Adipocyte (in vitro differentiated cells): ENCODE data around the gene AAGAB.
A peak's percentile ranks its signal among the peaks of the same experiment; 100 is the strongest.

Source experiments
- DNase-seq: peaks from one replicate; pipeline ENCODE4 v3.0.0-alpha.2; 2015; ENCODE audit warnings: low read depth
- H3K27me3 ChIP-seq: replicated peaks from 2 replicates; pipeline ENCODE4 v1.7.0; 2013; ENCODE audit warnings: mild to moderate bottlenecking, low read length, moderate library complexity; ENCODE audit not compliant: control insufficient read depth, insufficient read depth
- H3K36me3 ChIP-seq: 2 replicates; pipeline ENCODE4 v1.7.0; 2013; ENCODE audit warnings: low read length, mild to moderate bottlenecking, moderate library complexity; ENCODE audit not compliant: control insufficient read depth, insufficient read depth, severe bottlenecking
- H3K4me1 ChIP-seq: 2 replicates; pipeline ENCODE4 v1.7.0; 2013; ENCODE audit warnings: mild to moderate bottlenecking, low read length, moderate library complexity; ENCODE audit not compliant: control insufficient read depth, insufficient read depth
- H3K4me3 ChIP-seq: 2 replicates; pipeline ENCODE4 v1.7.0; 2013; ENCODE audit warnings: mild to moderate bottlenecking, low read length, moderate library complexity
- H3K9ac ChIP-seq: 2 replicates; pipeline ENCODE4 v1.7.0; 2013; ENCODE audit warnings: mild to moderate bottlenecking, low read length, moderate library complexity
- H3K9me3 ChIP-seq: 2 replicates; pipeline ENCODE4 v1.7.0; 2013; ENCODE audit warnings: mild to moderate bottlenecking, low read length, moderate library complexity; ENCODE audit not compliant: control insufficient read depth

AAGAB gene

DNA sequence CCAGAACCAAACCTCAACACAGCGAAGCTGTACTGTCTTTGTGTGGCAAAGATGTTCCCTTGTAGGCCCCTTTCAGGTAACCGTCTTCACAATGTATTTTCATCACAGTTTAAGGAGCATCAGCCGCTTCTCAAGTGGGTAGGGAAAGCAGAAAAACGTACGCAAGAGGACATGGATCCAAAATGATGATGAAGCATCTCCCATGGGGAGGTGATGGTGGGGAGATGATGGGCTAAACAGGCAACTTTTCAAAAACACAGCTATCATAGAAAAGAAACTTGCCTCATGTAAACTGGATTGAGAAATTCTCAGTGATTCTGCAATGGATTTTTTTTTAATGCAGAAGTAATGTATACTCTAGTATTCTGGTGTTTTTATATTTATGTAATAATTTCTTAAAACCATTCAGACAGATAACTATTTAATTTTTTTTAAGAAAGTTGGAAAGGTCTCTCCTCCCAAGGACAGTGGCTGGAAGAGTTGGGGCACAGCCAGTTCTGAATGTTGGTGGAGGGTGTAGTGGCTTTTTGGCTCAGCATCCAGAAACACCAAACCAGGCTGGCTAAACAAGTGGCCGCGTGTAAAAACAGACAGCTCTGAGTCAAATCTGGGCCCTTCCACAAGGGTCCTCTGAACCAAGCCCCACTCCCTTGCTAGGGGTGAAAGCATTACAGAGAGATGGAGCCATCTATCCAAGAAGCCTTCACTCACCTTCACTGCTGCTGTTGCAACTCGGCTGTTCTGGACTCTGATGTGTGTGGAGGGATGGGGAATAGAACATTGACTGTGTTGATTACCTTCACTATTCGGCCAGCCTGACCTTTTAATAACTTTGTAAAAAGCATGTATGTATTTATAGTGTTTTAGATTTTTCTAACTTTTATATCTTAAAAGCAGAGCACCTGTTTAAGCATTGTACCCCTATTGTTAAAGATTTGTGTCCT is 60.0 kb downstream of the AAGAB start:
- Histone ChIP-seq H3K27me3 (no peaks in the 10 kb centered on the region), H3K9ac (peak overlapping the region; percentile 37), H3K4me3 (no peak overlapping the region), H3K4me1 (peaks cover 45% of the 10 kb centered on the region), H3K36me3 (peaks cover 27% of the 10 kb centered on the region), H3K9me3 (no peaks in the 10 kb centered on the region)
- no peak for DNase-seq

- Histone ChIP-seq H3K4me3 (no peak overlapping the region), H3K9ac (peak overlapping the region; percentile 37), H3K4me1 (peaks cover 53% of the 10 kb centered on the region), H3K9me3 (no peaks in the 10 kb centered on the region), H3K36me3 (peaks cover 27% of the 10 kb centered on the region), H3K27me3 (no peaks in the 10 kb centered on the region)
- no peak for DNase-seq
Observed at GRCh38 chr15:67193223-67193990, 61.1 kb downstream of the AAGAB start.

GRCh38 chr15:67192185-67192820 is 62.2 kb downstream of the AAGAB start:
- peaks cover 34% of the 10 kb centered on the region for H3K36me3 ChIP-seq
- no peaks in the 10 kb centered on the region for H3K27me3 ChIP-seq
- no peak for DNase-seq
- H3K9me3 ChIP-seq, result no peaks in the 10 kb centered on the region
- no peak overlapping the region for H3K4me3 ChIP-seq
- no peak overlapping the region for H3K9ac ChIP-seq
- H3K4me1 ChIP-seq, result peaks cover 57% of the 10 kb centered on the region

DNA sequence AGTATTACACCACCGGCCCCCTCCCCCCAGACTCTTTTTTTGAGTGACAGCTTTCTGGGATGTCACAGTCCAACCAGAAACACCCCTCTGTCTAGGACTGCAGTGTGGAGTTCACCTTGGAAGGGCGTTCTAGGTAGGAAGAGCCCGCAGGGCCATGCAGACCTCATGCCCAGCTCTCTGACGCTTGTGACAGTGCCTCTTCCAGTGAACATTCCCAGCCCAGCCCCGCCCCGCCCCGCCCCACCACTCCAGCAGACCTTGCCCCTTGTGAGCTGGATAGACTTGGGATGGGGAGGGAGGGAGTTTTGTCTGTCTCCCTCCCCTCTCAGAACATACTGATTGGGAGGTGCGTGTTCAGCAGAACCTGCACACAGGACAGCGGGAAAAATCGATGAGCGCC is 63.6 kb downstream of the AAGAB start:
- peaks cover 60% of the 10 kb centered on the region for H3K4me1 ChIP-seq
- no peak overlapping the region for H3K9ac ChIP-seq
- H3K9me3 ChIP-seq, result no peaks in the 10 kb centered on the region
- H3K4me3 ChIP-seq, result no peak overlapping the region
- no peaks in the 10 kb centered on the region for H3K27me3 ChIP-seq
- no peak for DNase-seq
- H3K36me3 ChIP-seq, result peaks cover 39% of the 10 kb centered on the region

DNA sequence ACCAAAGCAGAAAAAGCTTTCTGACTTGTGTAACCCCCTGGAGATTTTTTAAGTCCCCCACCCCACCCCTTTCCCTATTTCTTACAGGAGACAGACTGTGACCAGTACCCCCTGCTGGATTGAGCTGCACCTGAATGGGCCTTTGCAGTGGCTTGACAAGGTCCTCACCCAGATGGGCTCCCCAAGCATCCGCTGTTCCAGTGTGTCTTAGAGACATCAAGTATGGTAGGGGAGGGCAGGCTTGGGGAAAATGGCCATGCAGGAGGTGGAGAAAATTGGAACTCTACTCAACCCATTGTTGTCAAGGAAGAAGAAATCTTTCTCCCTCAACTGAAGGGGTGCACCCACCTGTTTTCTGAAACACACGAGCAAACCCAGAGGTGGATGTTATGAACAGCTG is 64.1 kb downstream of the AAGAB start:
- H3K9me3 ChIP-seq, result no peaks in the 10 kb centered on the region
- no peaks in the 10 kb centered on the region for H3K27me3 ChIP-seq
- H3K36me3 ChIP-seq, result peaks cover 39% of the 10 kb centered on the region
- DNase-seq, result no peak
- peak overlapping the region; percentile 67 for H3K9ac ChIP-seq
- H3K4me1 ChIP-seq, result peaks cover 63% of the 10 kb centered on the region
- no peak overlapping the region for H3K4me3 ChIP-seq

- H3K4me1 ChIP-seq, result peaks cover 61% of the 10 kb centered on the region
- no peak for DNase-seq
- peaks cover 46% of the 10 kb centered on the region for H3K36me3 ChIP-seq
- H3K27me3 ChIP-seq, result no peaks in the 10 kb centered on the region
- H3K9me3 ChIP-seq, result no peaks in the 10 kb centered on the region
- H3K4me3 ChIP-seq, result no peak overlapping the region
- H3K9ac ChIP-seq, result peak overlapping the region; percentile 67
Observed at GRCh38 chr15:67189326-67190051, 65.0 kb downstream of the AAGAB start.

GRCh38 chr15:67188551-67189218 is 65.8 kb downstream of the AAGAB start:
- Histone ChIP-seq H3K4me1 (peaks cover 61% of the 10 kb centered on the region), H3K36me3 (peaks cover 50% of the 10 kb centered on the region), H3K4me3 (no peak overlapping the region), H3K9me3 (no peaks in the 10 kb centered on the region), H3K27me3 (no peaks in the 10 kb centered on the region), H3K9ac (peak overlapping the region; percentile 67)
- peak; percentile 93 for DNase-seq

DNA sequence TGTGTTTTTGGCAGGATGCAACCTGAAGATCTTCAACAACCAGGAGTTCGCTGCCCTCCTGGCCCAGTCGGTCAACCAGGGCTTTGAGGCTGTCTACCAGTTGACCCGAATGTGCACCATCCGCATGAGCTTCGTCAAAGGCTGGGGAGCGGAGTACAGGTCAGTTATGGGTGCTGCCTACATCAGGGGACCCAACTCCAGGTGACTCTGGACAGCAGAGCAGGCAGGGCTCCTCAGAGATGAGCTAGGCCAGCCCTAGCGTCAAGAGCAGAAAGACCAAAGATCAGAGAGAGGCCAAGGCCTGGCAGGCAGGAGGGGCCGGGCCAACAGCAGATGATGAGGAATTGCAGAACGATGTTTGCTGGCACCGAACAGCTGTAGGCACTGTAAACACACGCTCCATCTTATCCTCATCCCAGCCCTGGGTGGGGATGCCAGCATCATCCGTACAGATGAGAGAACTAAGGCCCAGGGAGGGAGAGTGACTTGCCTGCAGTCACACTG is 67.1 kb downstream of the AAGAB start:
- Histone ChIP-seq H3K4me3 (no peak overlapping the region), H3K9me3 (no peaks in the 10 kb centered on the region), H3K4me1 (peaks cover 65% of the 10 kb centered on the region), H3K9ac (no peak overlapping the region), H3K27me3 (no peaks in the 10 kb centered on the region), H3K36me3 (peaks cover 45% of the 10 kb centered on the region)
- no peak for DNase-seq

DNA sequence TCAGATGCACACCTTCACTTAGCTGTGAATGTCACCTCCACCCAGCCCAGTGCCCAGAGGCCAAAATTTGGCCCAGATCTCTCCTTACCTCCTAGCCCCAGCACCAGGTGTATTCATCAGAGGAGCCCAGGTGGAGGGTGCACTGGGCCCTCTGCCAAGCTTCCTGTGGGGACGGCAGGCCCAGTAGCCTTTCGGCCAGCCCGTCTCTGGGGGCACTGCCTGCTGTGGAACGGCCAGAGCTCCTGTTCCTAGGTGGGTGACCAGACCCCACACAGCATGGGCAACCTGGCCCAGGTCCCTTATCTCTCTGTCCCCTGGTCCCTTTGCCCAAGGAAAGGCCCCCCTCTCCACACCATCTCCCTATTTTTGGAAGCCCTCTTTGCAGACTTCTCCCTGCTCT is 67.8 kb downstream of the AAGAB start:
- H3K4me1 ChIP-seq, result peaks cover 65% of the 10 kb centered on the region
- peak overlapping the region; percentile 43 for H3K9ac ChIP-seq
- no peak overlapping the region for H3K4me3 ChIP-seq
- peaks cover 43% of the 10 kb centered on the region for H3K36me3 ChIP-seq
- no peaks in the 10 kb centered on the region for H3K27me3 ChIP-seq
- no peak for DNase-seq
- H3K9me3 ChIP-seq, result no peaks in the 10 kb centered on the region

DNA sequence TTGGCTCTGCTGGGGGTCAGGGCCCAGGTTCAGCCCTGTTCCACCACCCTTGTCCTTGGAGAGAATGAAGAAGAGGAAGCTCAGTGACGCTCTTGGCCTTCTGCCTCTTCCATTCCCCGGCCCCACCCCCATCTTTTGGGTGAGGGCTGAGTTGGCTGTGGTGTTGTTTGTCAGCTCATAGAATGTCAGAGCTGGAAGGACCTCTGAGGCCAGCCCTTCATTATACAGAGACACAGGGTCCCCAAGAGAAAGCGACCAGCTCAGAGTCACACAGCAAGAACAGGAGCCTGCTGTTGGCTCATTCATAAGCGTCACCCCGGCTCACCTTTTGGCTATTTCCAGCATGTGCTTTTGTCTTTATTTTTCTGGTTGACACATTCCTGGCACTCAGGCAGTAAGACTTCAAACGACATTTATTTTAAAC is 68.2 kb downstream of the AAGAB start:
- Histone ChIP-seq H3K4me3 (no peak overlapping the region), H3K4me1 (peaks cover 65% of the 10 kb centered on the region), H3K9ac (peak overlapping the region; percentile 43), H3K9me3 (no peaks in the 10 kb centered on the region), H3K27me3 (no peaks in the 10 kb centered on the region), H3K36me3 (peaks cover 42% of the 10 kb centered on the region)
- DNase-seq, result no peak
